Measurements from ENCODE around the gene GRXCR1.

The GRXCR1 gene

DNA sequence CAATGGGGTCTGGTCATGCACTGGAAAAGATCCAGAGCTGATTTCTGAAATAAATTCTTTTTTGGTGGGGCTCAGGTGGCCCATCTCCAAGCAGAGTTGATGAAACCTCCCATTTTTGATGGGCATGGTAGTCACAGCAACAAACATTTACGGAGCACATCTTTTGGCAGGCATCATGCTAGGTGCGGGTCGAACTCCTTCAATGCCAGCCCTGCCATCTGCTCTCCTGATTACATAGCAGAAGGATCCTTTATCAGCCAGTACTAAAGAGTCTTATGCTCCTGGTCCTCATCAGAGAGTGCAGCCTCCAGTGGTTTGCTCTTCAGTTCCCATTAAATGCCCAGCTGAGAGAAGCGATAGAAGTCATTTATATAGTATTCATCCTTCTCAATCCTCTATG, 121.7 kb downstream of the GRXCR1 start:
- Histone ChIP-seq H2AFZ (ENCODE audit: low read length, unreplicated experiment) (no peak overlapping the region), H3K4me1 (ENCODE audit: control insufficient read depth, insufficient read depth, low read length, unreplicated experiment) (no peaks in the 10 kb centered on the region), H3K36me3 (ENCODE audit: insufficient read depth, low read length) (no peaks in the 10 kb centered on the region), H3K27me3 (ENCODE audit: insufficient read depth, low read length) (no peaks in the 10 kb centered on the region), H3K79me2 (ENCODE audit: control insufficient read depth, insufficient read depth, low read length, unreplicated experiment) (no peaks in the 10 kb centered on the region), H3K27ac (ENCODE audit: low read depth, low read length) (no peak overlapping the region), H3K4me3 (ENCODE audit: low read depth, low read length) (no peak overlapping the region)

DNA sequence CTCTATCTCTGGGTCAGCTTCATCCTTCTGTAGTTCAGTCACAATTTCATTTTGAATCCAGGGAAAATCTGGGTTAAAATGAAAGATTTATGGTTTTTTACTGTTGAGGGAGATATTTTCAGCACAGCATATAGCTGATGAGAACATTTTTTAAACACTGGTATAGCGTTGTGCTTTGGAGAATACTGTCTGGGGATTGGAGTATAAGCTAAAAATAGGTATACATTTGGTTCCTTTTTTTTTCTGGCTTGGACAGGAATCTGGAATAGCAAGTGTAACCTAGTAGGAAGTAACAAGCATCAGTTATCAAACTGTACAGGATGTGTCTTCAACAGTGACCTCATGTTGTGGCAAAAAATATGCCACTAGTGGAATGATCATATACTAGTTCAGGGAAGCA, 149.1 kb downstream of the GRXCR1 start:
- no peak overlapping the region for H3K27ac ChIP-seq (ENCODE audit: low read depth, low read length)
- no peak overlapping the region for H2AFZ ChIP-seq (ENCODE audit: low read length, unreplicated experiment)
- H3K27me3 ChIP-seq (ENCODE audit: insufficient read depth, low read length), result no peaks in the 10 kb centered on the region
- no peak overlapping the region for H3K4me3 ChIP-seq (ENCODE audit: low read depth, low read length)
- H3K79me2 ChIP-seq (ENCODE audit: control insufficient read depth, insufficient read depth, low read length, unreplicated experiment), result no peaks in the 10 kb centered on the region
- no peaks in the 10 kb centered on the region for H3K36me3 ChIP-seq (ENCODE audit: insufficient read depth, low read length)
- H3K4me1 ChIP-seq (ENCODE audit: control insufficient read depth, insufficient read depth, low read length, unreplicated experiment), result no peaks in the 10 kb centered on the region

DNA sequence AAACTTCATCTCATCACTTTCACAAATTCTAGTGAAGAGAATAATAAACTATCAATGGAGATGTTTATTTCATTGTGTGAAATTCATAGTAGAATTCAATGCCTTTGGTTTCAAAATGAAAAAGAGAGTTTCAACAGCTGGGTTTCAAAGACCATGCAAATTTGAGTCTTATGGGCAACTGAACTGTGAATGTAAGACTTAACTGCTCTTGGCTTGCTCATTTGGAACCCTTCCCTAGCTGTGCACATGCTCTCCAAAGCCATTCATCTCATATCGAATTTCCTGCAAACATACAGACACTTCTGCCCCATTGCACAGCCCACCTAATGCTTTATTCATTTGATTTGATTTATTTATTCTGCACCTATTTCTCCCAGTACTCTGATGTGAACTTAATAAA, 154.5 kb downstream of the GRXCR1 start:
- Histone ChIP-seq H3K79me2 (ENCODE audit: control insufficient read depth, insufficient read depth, low read length, unreplicated experiment) (no peaks in the 10 kb centered on the region), H3K4me3 (ENCODE audit: low read depth, low read length) (no peak overlapping the region), H3K27ac (ENCODE audit: low read depth, low read length) (no peak overlapping the region), H3K27me3 (ENCODE audit: insufficient read depth, low read length) (no peaks in the 10 kb centered on the region), H3K36me3 (ENCODE audit: insufficient read depth, low read length) (no peaks in the 10 kb centered on the region), H3K4me1 (ENCODE audit: control insufficient read depth, insufficient read depth, low read length, unreplicated experiment) (no peaks in the 10 kb centered on the region), H2AFZ (ENCODE audit: low read length, unreplicated experiment) (no peak overlapping the region)

DNA sequence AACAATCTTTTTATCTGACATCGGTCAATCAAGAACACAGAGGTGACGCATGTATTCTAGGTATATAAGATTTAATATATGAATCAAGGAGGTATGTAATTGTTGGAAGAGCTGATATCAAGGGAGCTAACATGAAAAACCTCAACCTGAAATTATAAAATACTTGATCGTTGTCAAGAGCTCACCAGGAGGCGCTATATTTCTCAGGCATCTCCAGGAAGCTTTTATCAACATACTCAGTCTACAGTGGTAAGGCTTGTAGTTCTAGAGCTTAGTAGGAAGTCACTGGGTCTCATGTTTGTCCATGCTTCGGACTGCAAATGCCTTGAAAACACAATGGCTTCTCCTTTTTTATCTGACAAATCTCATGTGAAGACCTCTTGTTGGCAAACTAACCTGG, 156.1 kb downstream of the GRXCR1 start:
- no peaks in the 10 kb centered on the region for H3K27me3 ChIP-seq (ENCODE audit: insufficient read depth, low read length)
- H3K27ac ChIP-seq (ENCODE audit: low read depth, low read length), result no peak overlapping the region
- H3K4me3 ChIP-seq (ENCODE audit: low read depth, low read length), result no peak overlapping the region
- H3K36me3 ChIP-seq (ENCODE audit: insufficient read depth, low read length), result no peaks in the 10 kb centered on the region
- no peak overlapping the region for H2AFZ ChIP-seq (ENCODE audit: low read length, unreplicated experiment)
- H3K4me1 ChIP-seq (ENCODE audit: control insufficient read depth, insufficient read depth, low read length, unreplicated experiment), result no peaks in the 10 kb centered on the region
- no peaks in the 10 kb centered on the region for H3K79me2 ChIP-seq (ENCODE audit: control insufficient read depth, insufficient read depth, low read length, unreplicated experiment)

DNA sequence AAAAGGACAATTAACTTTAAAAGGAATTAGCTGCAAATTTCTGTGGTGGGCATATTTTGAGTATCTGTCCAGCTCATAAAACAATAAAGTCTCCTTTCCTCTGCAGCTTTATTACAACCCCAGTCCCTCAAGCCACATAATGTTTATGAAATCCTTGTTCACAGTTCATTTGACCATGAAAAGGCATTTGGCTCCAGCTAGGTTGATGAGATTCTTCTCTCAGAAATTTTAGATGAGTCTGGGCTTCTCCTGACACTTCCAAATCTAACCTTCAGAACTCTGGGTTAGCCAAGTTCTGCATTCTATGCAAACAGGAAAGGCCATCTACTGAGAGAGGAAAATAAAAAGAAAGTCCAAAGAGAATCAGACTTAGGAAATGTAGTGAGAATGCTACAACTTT, 156.8 kb downstream of the GRXCR1 start:
- Histone ChIP-seq H3K79me2 (ENCODE audit: control insufficient read depth, insufficient read depth, low read length, unreplicated experiment) (no peaks in the 10 kb centered on the region), H3K4me1 (ENCODE audit: control insufficient read depth, insufficient read depth, low read length, unreplicated experiment) (no peaks in the 10 kb centered on the region), H3K36me3 (ENCODE audit: insufficient read depth, low read length) (no peaks in the 10 kb centered on the region), H3K27ac (ENCODE audit: low read depth, low read length) (no peak overlapping the region), H2AFZ (ENCODE audit: low read length, unreplicated experiment) (no peak overlapping the region), H3K4me3 (ENCODE audit: low read depth, low read length) (no peak overlapping the region), H3K27me3 (ENCODE audit: insufficient read depth, low read length) (no peaks in the 10 kb centered on the region)

DNA sequence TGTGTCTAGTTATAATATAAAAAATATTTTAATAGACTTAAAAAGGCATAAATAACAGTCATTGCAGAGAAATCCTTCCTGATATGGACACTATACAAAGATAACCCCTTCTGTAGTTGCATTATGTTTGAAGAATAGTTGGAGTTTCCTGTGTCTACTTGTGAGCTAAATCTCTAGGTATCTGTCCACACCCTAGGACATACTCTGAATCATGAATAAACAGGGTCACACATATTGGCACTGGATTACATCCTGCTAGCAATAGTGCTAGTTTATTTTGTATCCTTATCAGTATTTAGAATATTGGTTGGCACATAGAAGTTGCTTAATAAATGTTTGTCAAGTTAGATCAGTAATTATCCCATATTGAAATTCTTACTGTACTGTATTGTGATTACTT, 173.9 kb downstream of the GRXCR1 start:
- Histone ChIP-seq H3K27me3 (ENCODE audit: insufficient read depth, low read length) (no peaks in the 10 kb centered on the region), H3K4me1 (ENCODE audit: control insufficient read depth, insufficient read depth, low read length, unreplicated experiment) (no peaks in the 10 kb centered on the region), H3K79me2 (ENCODE audit: control insufficient read depth, insufficient read depth, low read length, unreplicated experiment) (no peaks in the 10 kb centered on the region), H2AFZ (ENCODE audit: low read length, unreplicated experiment) (no peak overlapping the region), H3K27ac (ENCODE audit: low read depth, low read length) (no peak overlapping the region), H3K4me3 (ENCODE audit: low read depth, low read length) (no peak overlapping the region), H3K36me3 (ENCODE audit: insufficient read depth, low read length) (no peaks in the 10 kb centered on the region)

DNA sequence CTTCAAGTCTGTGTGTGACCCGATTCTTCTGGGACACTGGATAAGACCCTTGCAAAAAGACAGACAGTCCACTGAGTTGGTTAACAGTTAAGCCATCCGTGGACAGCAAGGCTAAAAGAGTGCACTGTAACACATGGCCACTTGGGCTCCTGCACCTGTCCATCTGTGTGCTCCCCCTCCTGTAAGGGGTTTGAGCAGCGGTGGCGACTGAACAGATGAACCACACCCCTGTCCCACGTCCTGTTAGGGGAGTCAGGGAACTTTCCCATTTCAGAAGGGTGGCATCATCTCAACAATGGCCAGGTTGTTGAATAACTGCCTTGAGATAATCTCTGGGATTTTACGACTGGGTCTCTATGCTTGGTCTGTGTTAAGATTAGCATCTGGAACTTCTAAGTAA, 178.6 kb downstream of the GRXCR1 start:
- no peak overlapping the region for H3K4me3 ChIP-seq (ENCODE audit: low read depth, low read length)
- H3K36me3 ChIP-seq (ENCODE audit: insufficient read depth, low read length), result no peaks in the 10 kb centered on the region
- no peak overlapping the region for H2AFZ ChIP-seq (ENCODE audit: low read length, unreplicated experiment)
- no peaks in the 10 kb centered on the region for H3K27me3 ChIP-seq (ENCODE audit: insufficient read depth, low read length)
- H3K79me2 ChIP-seq (ENCODE audit: control insufficient read depth, insufficient read depth, low read length, unreplicated experiment), result no peaks in the 10 kb centered on the region
- H3K4me1 ChIP-seq (ENCODE audit: control insufficient read depth, insufficient read depth, low read length, unreplicated experiment), result no peaks in the 10 kb centered on the region
- H3K27ac ChIP-seq (ENCODE audit: low read depth, low read length), result no peak overlapping the region
